ENCODE measurements around the gene BPGM. TPM values are rescaled to one million over a fixed set of nuclear protein-coding genes. Genes with fewer than 3 reads are reported as not detected.

BPGM gene
- total and polyA plus RNA-seq, 9 of the 15 experiments (the other 6 are each of a cell fraction or from before 2014, with no cell fraction given), result 14.1 to 46.1 (median 21.2) TPM

GRCh38 chr7:134645935-134646334 is 718 bp upstream of the BPGM start (continued):
- TF ChIP-seq ZNF23 (CRISPR knock-in tag; IDR thresholded peaks at IDR 0.05) (no peak), HDAC6 (IDR thresholded peaks at IDR 0.05; ENCODE audit: low read depth, low read length) (no peak), MGA (IDR thresholded peaks at IDR 0.05) (peak; percentile 91), ELF1 (tag; IDR thresholded peaks at IDR 0.05) (no peak), MYBL2 (IDR thresholded peaks at IDR 0.05; ENCODE audit: low read depth) (no peak), MYBL2 (CRISPR knock-in tag; IDR thresholded peaks at IDR 0.05; ENCODE audit: borderline replicate concordance) (no peak), ZNF324 (CRISPR knock-in tag; IDR thresholded peaks at IDR 0.05) (no peak), NR4A1 (CRISPR knock-in tag; IDR thresholded peaks at IDR 0.05) (no peak), NR4A1 (tag; IDR thresholded peaks at IDR 0.05) (no peak), ZNF124 (CRISPR knock-in tag; IDR thresholded peaks at IDR 0.05) (no peak), TBL1XR1 (IDR thresholded peaks at IDR 0.05; ENCODE audit: low read length in 2 of 2) (no peak), CBX1 (IDR thresholded peaks at IDR 0.05; ENCODE audit: low read depth) (no peak), BCLAF1 (IDR thresholded peaks at IDR 0.05; ENCODE audit: borderline replicate concordance in 1 of 2, control insufficient read depth in 1 of 2, low read depth in 2 of 2, low read length in 1 of 2) (0 out of 4 replicates have a peak, but pooled peaks of 1 of the 2 experiments have one; percentile 37)

Data from K562 (cell line).